T-helper 1 cell treated with Interleukin-12 subunit alpha and Interleukin-12 subunit beta and Interleukin-4 antibody, amounts not matched to agents 30 μg/mL and 1 μg/mL, for 36 hours (primary cell): ENCODE measurements around the gene COASY.

Experiments
- H3K27ac Mint-ChIP-seq: one replicate; pipeline ENCODE4 v1.8.0; 2021; ENCODE audit warnings: mild to moderate bottlenecking, mixed read lengths
- H3K27me3 Mint-ChIP-seq: one replicate; pipeline ENCODE4 v1.8.0; 2021; ENCODE audit warnings: low read depth, mixed read lengths
- H3K36me3 Mint-ChIP-seq: one replicate; pipeline ENCODE4 v1.8.0; 2021; ENCODE audit warnings: low read depth, mixed read lengths
- H3K4me1 Mint-ChIP-seq: one replicate; pipeline ENCODE4 v1.8.0; 2021; ENCODE audit warnings: low read depth, mixed read lengths
- H3K4me3 Mint-ChIP-seq: one replicate; pipeline ENCODE4 v1.8.0; 2021; ENCODE audit warnings: mild to moderate bottlenecking, moderate library complexity, mixed read lengths
- H3K9me3 Mint-ChIP-seq: one replicate; pipeline ENCODE4 v1.8.0; 2021; ENCODE audit warnings: mixed read lengths

COASY gene

DNA sequence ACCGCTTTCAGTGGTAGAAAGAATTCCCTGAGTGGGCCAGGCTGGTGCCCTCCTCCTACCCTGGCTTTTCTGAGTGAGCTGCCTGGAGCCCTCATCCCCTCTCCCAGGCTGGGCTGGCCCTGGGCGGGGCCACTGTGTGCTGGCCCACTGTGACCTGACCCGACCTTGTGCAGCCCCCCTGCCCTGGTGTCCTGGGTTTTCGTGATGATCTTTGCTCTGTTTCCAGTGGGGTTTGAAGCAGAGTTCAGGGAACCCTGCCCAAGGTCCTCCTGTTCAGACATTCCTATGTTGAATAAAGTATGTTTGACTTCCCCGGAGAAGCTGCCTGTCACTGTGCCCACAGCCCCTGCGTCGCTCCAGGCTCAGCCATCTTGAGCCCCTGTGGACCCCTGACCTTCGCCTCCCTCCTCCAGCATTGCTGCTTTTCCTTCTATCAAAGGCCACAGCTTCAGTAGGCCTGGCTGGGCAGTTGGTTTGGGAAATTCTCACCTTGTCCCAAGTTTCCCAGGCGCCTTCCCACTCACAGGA is 39.6 kb upstream of the COASY start:
- no peak overlapping the region for H3K4me3 Mint-ChIP-seq
- H3K9me3 Mint-ChIP-seq = no peaks in the 10 kb centered on the region
- H3K4me1 Mint-ChIP-seq = peaks cover 6% of the 10 kb centered on the region
- H3K27ac Mint-ChIP-seq = no peak overlapping the region
- H3K36me3 Mint-ChIP-seq = peaks cover 2% of the 10 kb centered on the region
- peaks cover 4% of the 10 kb centered on the region for H3K27me3 Mint-ChIP-seq

DNA sequence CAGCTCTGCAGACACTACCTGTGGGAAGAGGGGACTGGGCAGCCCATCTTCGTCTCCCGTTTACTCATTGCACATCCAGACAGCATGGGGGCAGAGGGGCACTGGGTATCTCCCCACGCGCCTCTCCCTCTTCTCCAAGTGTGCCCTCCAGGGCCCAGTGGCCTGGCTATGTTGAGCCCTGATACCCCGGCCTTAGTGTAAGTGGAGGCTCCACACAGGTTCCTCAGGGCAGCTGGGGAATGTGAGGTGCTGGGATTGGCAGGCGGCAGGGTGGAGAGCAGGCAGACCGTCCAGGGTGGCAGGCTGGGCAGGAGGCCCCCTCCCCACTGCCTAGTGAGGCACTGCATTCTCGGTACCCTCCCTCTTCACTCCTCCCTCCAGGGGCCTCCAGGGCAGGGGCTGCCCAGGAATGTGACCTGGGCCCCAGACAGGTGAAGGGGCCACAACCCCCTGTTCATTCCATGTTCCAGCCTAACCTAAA is 39.1 kb upstream of the COASY start:
- H3K4me1 Mint-ChIP-seq = peaks cover 4% of the 10 kb centered on the region
- H3K36me3 Mint-ChIP-seq = peaks cover 2% of the 10 kb centered on the region
- no peak overlapping the region for H3K4me3 Mint-ChIP-seq
- H3K27ac Mint-ChIP-seq = no peak overlapping the region
- no peaks in the 10 kb centered on the region for H3K9me3 Mint-ChIP-seq
- H3K27me3 Mint-ChIP-seq = peaks cover 4% of the 10 kb centered on the region

DNA sequence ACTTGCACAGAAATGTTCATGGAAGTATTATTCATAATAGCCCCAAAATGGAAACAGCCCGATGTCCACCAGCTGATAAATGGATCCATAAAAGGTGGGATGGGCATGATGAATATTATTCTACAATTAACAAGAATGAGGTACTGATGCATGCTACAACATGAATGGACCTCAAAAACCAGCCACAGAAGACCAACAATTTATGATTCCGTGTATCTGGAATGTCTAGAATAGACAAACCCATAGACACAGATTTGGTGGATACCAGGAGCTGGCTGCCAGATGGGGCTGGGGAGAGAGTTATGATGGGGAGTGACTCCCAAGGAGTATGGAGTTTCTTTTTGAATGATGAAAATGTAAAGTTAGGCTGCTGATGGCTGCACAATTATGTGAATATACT is 36.7 kb upstream of the COASY start:
- Mint-ChIP-seq H3K27me3 (peaks cover 4% of the 10 kb centered on the region), H3K27ac (no peak overlapping the region), H3K4me1 (peaks cover 4% of the 10 kb centered on the region), H3K4me3 (no peak overlapping the region), H3K36me3 (peaks cover 2% of the 10 kb centered on the region), H3K9me3 (no peaks in the 10 kb centered on the region)

DNA sequence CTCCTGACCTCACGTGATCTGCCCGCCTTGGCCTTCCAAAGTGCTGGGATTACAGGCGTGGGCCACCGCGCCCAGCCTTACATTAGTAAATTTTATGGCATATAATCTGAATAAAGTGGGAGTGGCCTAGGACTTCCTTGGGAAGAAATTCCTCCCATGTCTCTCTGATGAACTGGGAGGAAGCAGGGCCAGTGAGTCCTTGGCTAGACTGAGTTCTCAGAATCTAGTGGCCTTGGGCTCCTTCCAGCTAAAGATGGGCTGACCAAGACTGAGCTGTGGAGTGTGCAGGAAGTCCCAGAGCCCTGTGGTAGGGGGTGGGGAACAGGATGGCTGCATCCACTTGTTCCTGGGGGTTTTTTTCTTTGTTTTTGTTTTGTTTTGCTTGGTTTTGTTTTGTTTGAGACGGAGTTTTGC is 35.9 kb upstream of the COASY start:
- H3K36me3 Mint-ChIP-seq = peaks cover 2% of the 10 kb centered on the region
- peaks cover 10% of the 10 kb centered on the region for H3K4me1 Mint-ChIP-seq
- H3K27ac Mint-ChIP-seq = no peak overlapping the region

DNA sequence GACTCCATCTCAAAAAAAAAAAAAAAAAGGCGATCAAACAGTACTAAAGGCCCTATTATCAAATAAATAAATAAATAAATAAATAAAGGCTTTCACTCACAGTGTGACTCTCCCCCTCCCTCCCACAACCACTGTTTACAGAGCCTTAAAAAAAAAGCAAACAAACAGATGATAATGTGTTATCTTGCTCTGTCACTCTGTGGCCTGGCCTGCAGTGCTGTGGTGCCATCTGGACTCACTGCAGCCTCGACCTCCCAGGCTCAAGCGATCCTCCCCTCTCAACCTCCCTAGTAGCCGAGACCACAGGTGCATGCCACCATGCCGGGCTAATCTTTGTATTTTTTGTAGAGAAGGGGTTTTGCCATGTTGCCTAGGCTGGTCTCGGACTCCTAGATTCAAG is 34.0 kb upstream of the COASY start:
- Mint-ChIP-seq H3K4me3 (no peak overlapping the region), H3K27me3 (peaks cover 4% of the 10 kb centered on the region), H3K36me3 (no peaks in the 10 kb centered on the region), H3K27ac (no peak overlapping the region), H3K4me1 (peaks cover 18% of the 10 kb centered on the region), H3K9me3 (no peaks in the 10 kb centered on the region)

More for the DNA sequence above, 35.9 kb upstream of the COASY start:
- Mint-ChIP-seq H3K9me3 (no peaks in the 10 kb centered on the region), H3K27me3 (peaks cover 4% of the 10 kb centered on the region), H3K4me3 (no peak overlapping the region)

DNA sequence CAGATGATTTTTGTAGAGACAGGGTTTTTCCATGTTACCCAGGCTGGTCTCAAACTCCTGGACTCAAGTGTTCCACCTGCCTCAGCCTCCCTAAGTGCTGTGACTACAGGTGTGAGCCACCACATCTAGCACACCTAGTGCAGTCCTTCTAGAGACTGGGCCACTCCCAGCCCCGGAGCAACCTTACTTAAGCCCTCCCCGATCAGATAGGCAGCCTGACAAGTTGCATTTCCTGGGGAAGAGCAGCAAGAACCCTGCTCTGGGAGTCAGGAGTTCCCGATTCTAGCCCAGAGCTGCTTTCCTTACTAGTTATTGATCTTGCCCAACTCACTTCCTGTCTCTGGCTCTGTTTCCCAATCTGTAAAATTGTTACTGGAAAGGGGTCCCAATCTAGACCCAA is 32.9 kb upstream of the COASY start:
- Mint-ChIP-seq H3K9me3 (no peaks in the 10 kb centered on the region), H3K27ac (no peak overlapping the region), H3K4me3 (no peak overlapping the region), H3K27me3 (peaks cover 12% of the 10 kb centered on the region), H3K36me3 (no peaks in the 10 kb centered on the region), H3K4me1 (peaks cover 22% of the 10 kb centered on the region)

DNA sequence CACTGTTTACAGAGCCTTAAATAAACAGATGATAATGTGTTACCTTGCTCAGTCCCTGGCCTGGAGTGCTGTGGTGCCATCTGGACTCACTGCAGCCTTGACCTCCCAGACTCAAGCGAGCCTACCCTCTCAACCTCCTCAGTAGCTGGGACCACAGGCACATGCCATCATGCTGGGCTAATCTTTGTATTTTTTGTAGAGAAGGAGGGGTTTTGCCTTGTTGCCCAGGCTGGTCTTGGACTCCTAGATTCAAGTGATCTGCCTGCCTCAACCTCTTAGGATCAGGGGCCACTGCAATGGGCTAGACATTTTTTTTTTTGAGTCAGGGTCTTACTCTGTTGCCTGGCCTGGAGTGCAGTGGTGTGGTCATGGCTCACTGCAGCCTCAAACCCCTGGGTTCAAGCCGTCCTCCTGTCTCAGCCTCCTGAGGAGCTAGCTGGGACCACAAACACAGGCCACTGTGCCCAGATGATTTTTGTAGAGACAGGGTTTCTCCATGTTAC is 30.9 kb upstream of the COASY start:
- H3K27ac Mint-ChIP-seq = no peak overlapping the region
- peaks cover 8% of the 10 kb centered on the region for H3K27me3 Mint-ChIP-seq
- no peaks in the 10 kb centered on the region for H3K9me3 Mint-ChIP-seq
- H3K36me3 Mint-ChIP-seq = peaks cover 2% of the 10 kb centered on the region
- H3K4me1 Mint-ChIP-seq = peaks cover 27% of the 10 kb centered on the region
- H3K4me3 Mint-ChIP-seq = no peak overlapping the region

DNA sequence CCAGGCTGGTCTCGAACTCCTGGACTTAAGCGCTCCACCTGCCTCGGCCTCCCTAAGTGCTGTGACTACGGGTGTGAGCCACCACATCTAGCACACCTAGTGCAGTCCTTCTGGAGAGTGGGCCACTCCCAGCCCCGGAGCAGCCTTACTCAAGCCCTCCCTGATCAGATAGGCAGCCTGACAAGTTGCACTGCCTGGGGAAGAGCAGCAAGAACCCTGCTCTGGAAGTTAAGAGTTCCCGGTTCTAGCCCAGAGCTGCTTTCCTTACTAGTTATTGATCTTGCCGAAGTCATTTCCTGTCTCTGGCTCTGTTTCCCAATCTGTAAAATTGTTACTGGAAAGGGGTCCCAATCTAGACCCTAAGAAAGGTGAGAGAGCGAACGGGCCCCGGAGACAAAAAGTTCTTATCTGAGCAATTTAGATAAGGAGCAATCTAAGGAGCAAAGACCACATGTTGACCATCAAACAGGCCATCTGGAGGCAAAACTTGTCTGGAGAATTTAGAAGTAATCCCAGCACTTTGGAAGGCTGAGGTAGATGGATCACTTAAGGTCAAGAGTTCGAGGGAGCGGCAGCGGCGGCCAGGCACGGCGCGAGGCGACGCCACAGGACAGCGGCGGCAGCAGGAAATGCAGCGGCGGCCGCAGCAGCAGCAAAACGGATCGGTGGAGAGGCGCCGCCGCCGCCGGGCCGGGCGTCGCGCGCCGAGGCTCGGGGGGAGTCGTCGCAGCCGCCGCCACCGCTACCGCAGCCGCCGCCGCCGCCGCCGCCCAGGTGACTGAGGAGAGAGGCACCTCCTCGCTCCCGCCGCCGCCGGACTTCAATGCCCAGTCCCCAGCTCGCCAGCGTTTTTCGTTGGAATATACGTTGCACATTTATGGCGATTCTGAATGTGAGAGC is 30.2 kb upstream of the COASY start:
- peaks cover 8% of the 10 kb centered on the region for H3K27me3 Mint-ChIP-seq
- peak overlapping the region; percentile 74 for H3K4me3 Mint-ChIP-seq
- peaks cover 2% of the 10 kb centered on the region for H3K36me3 Mint-ChIP-seq
- no peaks in the 10 kb centered on the region for H3K9me3 Mint-ChIP-seq
- H3K27ac Mint-ChIP-seq = peak overlapping the region; percentile 70
- peaks cover 29% of the 10 kb centered on the region for H3K4me1 Mint-ChIP-seq

DNA sequence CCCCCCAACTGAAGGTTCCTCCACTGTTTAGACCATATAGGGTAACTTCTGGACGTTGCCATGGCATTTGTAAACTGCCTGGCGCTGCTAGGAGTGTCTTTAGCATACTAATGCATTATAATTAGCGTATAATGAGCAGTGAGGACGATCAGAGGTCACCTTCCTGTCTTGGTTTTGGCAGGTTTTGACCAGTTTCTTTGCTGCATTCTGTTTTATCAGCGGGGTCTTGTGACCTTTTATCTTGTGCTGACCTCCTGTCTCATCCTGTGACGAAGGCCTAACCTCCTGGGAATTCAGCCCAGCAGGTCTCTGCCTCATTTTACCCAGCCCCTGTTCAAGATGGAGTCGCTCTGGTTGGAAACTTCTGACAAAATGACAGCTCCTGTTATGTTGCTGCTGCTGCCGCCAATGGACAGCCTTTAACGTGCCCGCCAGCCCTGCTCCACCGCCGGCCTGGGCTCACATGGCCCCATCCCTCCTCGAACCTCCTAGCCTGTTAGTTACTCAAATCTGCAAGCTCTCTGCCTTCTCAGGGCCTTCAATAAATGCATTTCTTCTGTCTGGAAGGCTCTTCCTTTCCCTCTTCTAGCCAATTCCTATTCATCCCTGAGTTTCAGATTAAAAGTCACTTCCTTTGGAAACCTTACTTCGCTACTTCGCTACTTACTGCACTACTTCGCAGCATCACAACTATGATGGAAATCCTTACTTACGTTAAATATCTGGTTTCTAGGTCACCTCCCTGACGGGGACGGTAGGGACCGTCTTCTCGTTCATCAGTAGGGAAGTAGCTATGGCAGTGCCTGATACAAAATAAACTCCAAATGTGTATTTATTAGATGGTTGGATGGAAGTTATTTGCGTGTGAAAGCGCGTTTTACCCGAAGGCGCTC is 26.5 kb upstream of the COASY start:
- Mint-ChIP-seq H3K9me3 (no peaks in the 10 kb centered on the region), H3K4me1 (peaks cover 37% of the 10 kb centered on the region), H3K36me3 (peaks cover 13% of the 10 kb centered on the region), H3K27ac (peak overlapping the region; percentile 74), H3K27me3 (peaks cover 8% of the 10 kb centered on the region), H3K4me3 (peak overlapping the region; percentile 73)

DNA sequence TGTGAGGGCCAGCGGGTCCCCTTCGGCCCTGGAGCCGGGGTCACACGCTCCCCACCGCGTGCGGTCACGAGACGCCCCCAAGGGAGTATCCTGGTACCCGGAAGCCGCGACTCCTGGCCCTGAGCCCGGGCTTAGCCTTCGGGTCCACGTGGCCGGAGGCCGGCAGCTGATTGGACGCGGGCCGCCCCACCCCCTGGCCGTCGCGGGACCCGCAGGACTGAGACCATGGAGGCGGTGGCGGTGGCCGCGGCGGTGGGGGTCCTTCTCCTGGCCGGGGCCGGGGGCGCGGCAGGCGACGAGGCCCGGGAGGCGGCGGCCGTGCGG is 25.9 kb upstream of the COASY start, which contains the start of gene NAGLU:
Gene NAGLU (plus strand): TSS at position 194 of the 324 bp plus-strand sequence. CDS start 32 bp downstream, at position 226.
- H3K9me3 Mint-ChIP-seq = no peaks in the 10 kb centered on the region
- H3K4me3 Mint-ChIP-seq = peak within 1 kb of the TSS; percentile 86
- H3K27ac Mint-ChIP-seq = peak within 1 kb of the TSS; percentile 86
- peaks cover 15% of the 10 kb centered on the region for H3K36me3 Mint-ChIP-seq
- H3K4me1 Mint-ChIP-seq = peaks cover 39% of the 10 kb centered on the region
- H3K27me3 Mint-ChIP-seq = peaks cover 8% of the 10 kb centered on the region

DNA sequence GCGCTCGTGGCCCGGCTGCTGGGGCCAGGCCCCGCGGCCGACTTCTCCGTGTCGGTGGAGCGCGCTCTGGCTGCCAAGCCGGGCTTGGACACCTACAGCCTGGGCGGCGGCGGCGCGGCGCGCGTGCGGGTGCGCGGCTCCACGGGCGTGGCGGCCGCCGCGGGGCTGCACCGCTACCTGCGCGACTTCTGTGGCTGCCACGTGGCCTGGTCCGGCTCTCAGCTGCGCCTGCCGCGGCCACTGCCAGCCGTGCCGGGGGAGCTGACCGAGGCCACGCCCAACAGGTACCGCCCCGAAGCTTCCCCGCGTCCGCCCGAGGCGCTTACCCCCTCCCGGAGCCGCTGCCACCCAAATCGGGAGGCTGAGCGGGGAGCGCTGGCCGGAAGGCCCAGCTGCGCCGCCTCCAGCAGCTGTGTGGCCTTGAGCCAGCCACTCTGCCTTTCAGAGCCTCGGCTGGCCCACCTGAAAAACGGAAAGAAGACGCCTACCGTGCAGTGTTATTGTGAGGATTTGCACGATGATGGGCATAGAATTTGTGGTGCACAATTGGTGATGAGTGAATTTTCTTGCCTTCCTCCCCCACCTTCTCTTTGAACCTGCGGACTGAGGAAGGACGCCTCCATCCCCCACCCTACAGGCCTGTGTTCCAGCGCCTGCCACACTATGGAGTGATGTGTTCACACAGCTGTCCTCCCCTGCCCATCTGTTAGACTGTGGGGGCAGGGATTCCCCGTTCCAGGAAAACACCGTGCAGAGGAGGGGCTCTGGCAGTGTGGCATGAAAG is 25.4 kb upstream of the COASY start:
- Mint-ChIP-seq H3K4me3 (peak overlapping the region; percentile 86), H3K36me3 (peaks cover 18% of the 10 kb centered on the region), H3K9me3 (no peaks in the 10 kb centered on the region), H3K27me3 (peaks cover 8% of the 10 kb centered on the region), H3K4me1 (peaks cover 39% of the 10 kb centered on the region), H3K27ac (peak overlapping the region; percentile 86)

DNA sequence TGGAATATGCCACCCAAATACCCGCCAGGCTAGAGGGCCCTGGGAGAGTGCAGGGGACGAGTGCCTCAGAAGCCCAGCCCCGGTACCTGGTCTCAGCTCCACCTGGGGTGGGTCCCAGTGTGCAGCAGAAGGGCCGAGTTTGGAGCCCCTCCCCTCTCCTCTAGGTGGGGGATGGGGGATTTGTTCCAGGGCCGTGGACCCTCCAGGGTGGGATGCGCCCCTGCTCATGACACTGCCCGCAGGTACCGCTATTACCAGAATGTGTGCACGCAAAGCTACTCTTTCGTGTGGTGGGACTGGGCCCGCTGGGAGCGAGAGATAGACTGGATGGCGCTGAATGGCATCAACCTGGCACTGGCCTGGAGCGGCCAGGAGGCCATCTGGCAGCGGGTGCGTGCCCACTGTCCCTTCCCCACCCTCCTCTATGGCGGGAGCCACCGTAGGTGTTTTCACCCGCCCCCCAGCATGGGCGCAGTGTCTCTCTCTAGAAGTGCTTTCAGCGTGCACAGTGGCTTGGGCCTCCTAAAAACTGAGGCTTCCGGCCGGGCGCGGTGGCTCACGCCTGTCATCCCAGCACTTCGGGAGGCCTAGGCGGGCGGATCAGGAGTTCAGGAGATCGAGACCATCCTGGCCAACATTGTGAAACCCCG is 24.7 kb upstream of the COASY start:
- Mint-ChIP-seq H3K9me3 (no peaks in the 10 kb centered on the region), H3K36me3 (peaks cover 18% of the 10 kb centered on the region), H3K27me3 (peaks cover 8% of the 10 kb centered on the region), H3K27ac (no peak overlapping the region), H3K4me1 (peaks cover 39% of the 10 kb centered on the region), H3K4me3 (peak overlapping the region; percentile 86)

DNA sequence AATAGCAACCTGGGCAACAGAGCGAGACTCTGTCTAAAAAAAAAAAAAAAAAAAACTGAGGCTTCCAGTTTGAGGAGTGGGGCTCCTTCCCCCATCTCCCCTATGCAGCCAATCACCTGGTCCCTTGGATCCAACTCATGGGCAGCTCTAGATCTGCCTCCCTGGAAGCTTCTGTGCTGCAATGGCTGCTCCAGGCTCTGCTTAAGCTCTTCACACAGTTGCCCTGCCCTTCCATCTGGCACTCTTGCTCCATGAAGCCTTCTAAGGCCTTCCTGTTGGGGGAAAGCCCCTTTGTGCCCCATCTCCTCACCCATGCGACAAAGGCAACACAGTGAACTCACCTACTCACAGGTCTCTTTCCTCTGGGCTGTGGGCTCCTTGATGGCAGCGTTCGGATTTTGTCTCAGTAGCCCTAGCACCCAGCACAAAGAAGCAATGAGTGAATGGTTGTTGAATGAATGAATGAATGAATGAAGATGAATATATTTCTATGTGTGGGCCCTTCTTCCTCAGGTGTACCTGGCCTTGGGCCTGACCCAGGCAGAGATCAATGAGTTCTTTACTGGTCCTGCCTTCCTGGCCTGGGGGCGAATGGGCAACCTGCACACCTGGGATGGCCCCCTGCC is 24.0 kb upstream of the COASY start:
- peaks cover 41% of the 10 kb centered on the region for H3K4me1 Mint-ChIP-seq
- H3K27me3 Mint-ChIP-seq = peaks cover 8% of the 10 kb centered on the region
- peaks cover 18% of the 10 kb centered on the region for H3K36me3 Mint-ChIP-seq
- H3K4me3 Mint-ChIP-seq = peak overlapping the region; percentile 68
- no peaks in the 10 kb centered on the region for H3K9me3 Mint-ChIP-seq
- H3K27ac Mint-ChIP-seq = peak overlapping the region; percentile 21
